Measurements from ENCODE around the gene RAB11FIP4. TPM values are rescaled to one million over a fixed set of nuclear protein-coding genes. Genes with fewer than 3 reads are reported as not detected.

Gene RAB11FIP4
- total and polyA plus RNA-seq, 12 donors = 0.48 to 3.8 (median 2.3) TPM

DNA sequence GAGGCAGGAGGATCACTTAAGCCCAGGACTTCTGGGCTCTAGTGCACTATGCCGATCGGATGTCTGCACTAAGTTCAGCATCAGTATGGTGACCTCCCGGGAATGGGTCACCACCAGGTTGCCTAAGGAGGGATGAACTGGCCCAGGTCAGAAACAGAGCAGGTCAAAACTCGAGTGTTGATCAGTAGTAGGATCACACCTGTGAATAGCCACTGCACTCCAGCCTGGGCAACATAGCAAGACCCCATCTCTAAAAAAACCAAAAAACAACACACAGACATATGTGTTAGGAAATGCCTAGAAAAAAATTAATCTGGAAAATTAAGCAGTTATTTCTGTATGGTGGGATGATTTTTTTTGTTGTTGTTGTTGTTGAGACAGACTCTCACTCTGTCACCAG is 127.0 kb downstream of the RAB11FIP4 start:
- H3K27ac ChIP-seq = no peak overlapping the region
- no peaks in the 10 kb centered on the region for H3K36me3 ChIP-seq (replicated peaks in 1 of 2)
- 83 to 91% (median 90%) methylated on average over 4 of the region's 4 CpGs for WGBS, 4 donors
- H3K9me3 ChIP-seq (replicated peaks in 1 of 3) = no peaks in the 10 kb centered on the region
- H3K4me1 ChIP-seq (replicated peaks in 1 of 2) = no peaks in the 10 kb centered on the region
- intact Hi-C loops (cut with DNase I) = no loop called here
- TF ChIP-seq, protein P1, sequence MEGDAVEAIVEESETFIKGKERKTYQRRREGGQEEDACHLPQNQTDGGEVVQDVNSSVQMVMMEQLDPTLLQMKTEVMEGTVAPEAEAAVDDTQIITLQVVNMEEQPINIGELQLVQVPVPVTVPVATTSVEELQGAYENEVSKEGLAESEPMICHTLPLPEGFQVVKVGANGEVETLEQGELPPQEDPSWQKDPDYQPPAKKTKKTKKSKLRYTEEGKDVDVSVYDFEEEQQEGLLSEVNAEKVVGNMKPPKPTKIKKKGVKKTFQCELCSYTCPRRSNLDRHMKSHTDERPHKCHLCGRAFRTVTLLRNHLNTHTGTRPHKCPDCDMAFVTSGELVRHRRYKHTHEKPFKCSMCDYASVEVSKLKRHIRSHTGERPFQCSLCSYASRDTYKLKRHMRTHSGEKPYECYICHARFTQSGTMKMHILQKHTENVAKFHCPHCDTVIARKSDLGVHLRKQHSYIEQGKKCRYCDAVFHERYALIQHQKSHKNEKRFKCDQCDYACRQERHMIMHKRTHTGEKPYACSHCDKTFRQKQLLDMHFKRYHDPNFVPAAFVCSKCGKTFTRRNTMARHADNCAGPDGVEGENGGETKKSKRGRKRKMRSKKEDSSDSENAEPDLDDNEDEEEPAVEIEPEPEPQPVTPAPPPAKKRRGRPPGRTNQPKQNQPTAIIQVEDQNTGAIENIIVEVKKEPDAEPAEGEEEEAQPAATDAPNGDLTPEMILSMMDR (IDR thresholded peaks at IDR 0.05) = no peak
- no peak for TF ChIP-seq POLR2A (IDR thresholded peaks at IDR 0.05)
- no peak overlapping the region for H3K4me3 ChIP-seq
- DNase-seq = no peak
- no peaks in the 10 kb centered on the region for H3K27me3 ChIP-seq

DNA sequence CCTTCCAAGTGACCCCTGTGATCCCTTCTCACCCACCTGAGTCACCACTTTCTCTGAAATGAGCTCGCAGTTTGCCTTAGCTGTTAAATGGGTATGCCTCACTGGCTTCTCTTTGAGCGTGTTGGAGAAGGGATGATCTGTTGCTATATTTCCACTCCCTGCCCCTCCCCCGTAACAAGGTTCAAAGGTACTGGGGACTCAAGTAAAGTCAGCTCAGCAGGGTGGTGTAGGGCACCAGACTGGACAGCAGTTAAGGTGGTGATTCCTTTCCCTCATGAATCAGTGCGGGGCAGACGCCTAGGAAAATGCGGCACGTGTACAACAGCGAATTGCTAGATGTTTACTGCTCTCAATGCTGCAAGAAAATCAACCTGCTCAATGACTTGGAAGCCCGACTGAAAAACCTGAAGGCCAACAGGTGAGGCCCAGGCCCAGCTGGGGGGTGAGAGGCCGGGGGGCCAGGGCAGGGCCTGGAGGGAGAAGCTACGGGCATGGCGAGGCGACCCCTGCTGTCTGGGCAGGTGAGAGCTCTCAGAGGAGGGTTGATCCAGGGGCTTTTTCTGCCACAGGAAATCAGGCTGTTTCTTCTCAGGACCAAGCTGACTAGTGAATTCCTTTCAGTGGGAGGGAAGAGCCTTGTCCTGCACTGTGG is 130.3 kb downstream of the RAB11FIP4 start:
- intact Hi-C loops (cut with DNase I) = loop anchor here (5.0 kb wide), 1 partner anchor 84 kb away; no protein-coding TSS in a partner anchor
- TF ChIP-seq, protein P1 (IDR thresholded peaks at IDR 0.05) = no peak
- no peak for TF ChIP-seq POLR2A (IDR thresholded peaks at IDR 0.05)
- H3K27me3 ChIP-seq = no peaks in the 10 kb centered on the region
- 90% methylated on average over 13 of the region's 13 CpGs for WGBS, 4 donors
- H3K36me3 ChIP-seq (replicated peaks in 1 of 2) = no peaks in the 10 kb centered on the region
- no peaks in the 10 kb centered on the region for H3K9me3 ChIP-seq (replicated peaks in 1 of 3)
- no peaks in the 10 kb centered on the region for H3K4me1 ChIP-seq (replicated peaks in 1 of 2)
- no peak overlapping the region for H3K27ac ChIP-seq
- H3K4me3 ChIP-seq = no peak overlapping the region
- DNase-seq = no peak

DNA sequence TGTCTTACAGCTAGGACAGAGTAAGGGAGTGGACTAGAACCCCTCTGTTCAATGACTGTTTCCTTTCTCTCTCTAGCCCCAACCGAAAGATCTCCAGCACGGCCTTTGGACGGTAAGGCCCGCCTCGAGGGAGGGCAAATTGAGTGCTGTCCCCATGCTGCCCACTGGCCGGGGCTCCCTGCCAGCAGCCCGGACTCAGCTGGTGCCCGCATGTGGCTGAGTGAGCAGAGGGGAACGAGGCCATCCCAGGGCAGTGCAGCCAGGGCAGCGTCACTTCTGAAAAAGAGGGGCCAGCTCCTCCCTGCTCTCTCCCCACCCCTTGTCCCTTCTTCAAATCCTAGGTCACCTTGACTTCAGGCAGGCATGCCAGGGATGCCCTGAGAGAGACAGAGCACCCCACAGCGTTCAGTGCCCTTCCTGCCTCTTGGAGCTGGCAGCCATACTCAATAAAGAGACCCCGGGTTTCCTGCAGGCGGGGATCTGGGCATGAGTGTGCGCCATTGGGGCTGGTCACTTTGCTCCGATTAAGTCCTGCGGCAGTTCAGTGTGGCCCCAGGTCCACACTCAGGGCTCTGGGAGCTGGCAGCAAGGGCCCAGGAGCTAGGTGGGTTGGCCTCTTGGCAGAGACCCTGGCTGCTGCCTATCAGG is 130.9 kb downstream of the RAB11FIP4 start:
- H3K36me3 ChIP-seq (replicated peaks in 1 of 2) = no peaks in the 10 kb centered on the region
- no peaks in the 10 kb centered on the region for H3K27me3 ChIP-seq
- no peak for TF ChIP-seq POLR2A (IDR thresholded peaks at IDR 0.05)
- TF ChIP-seq, protein P1 (IDR thresholded peaks at IDR 0.05) = no peak
- DNase-seq = no peak
- 83 to 94% (median 91%) methylated on average over 9 to 16 of the region's 16 CpGs for WGBS, 4 donors
- no peak overlapping the region for H3K4me3 ChIP-seq
- intact Hi-C loops (cut with DNase I) = loop anchor here (5.0 kb wide), 1 partner anchor 85 kb away; no protein-coding TSS in a partner anchor
- no peaks in the 10 kb centered on the region for H3K4me1 ChIP-seq (replicated peaks in 1 of 2)
- H3K9me3 ChIP-seq (replicated peaks in 1 of 3) = no peaks in the 10 kb centered on the region
- no peak overlapping the region for H3K27ac ChIP-seq

DNA sequence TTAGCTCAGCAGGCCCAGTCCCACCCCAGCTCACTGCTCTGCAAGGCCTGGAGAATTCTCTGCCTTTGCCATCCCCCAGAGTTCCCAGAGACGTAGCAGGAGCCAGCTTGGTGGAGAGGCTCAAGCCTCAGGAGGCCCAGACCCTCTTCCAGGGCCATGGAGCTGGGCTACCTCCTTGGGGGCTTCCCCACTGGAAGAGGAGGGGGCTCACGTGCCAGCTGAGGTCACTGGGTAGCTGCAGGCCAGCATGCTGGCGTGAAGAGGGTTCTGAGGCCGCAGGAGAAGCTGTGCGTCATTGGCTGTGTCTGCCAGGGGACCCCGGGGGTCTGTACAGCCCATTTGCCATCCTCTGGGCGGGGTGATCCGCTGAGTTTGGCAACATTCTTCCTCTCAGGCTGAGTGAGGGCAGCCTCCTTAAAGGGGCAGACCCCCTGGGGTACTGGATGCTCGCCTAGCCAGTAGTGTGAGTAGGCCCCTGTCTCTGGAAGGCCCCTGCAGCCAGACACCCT is 131.6 kb downstream of the RAB11FIP4 start:
- Histone ChIP-seq H3K27ac (no peak overlapping the region), H3K36me3 (replicated peaks in 1 of 2) (no peaks in the 10 kb centered on the region), H3K27me3 (no peaks in the 10 kb centered on the region), H3K4me3 (no peak overlapping the region), H3K9me3 (replicated peaks in 1 of 3) (no peaks in the 10 kb centered on the region), H3K4me1 (replicated peaks in 1 of 2) (no peaks in the 10 kb centered on the region)
- DNase-seq = no peak
- intact Hi-C loops (cut with DNase I) = loop anchor here (5.0 kb wide), 1 partner anchor 86 kb away; no protein-coding TSS in a partner anchor
- WGBS, 4 donors = 67 to 100% (median 87%) methylated on average over 1 to 9 of the region's 9 CpGs
- TF ChIP-seq POLR2A (IDR thresholded peaks at IDR 0.05) = no peak
- TF ChIP-seq, protein P1 (IDR thresholded peaks at IDR 0.05) = no peak
